GM18498 (cell line): ENCODE data around the gene ATOH8.
"Not testable (repeated sequence)": the region's sequence is repeated elsewhere in the genome, so short reads cannot be mapped to it uniquely, and the experiment has no call there.

Experiments used
- ATAC-seq: cut with Tn5 transposase; IDR thresholded peaks from one replicate; pipeline ENCODE4 v1.9.1; 2021; ENCODE audit warnings: mild to moderate bottlenecking, moderate library complexity; ENCODE audit not compliant: unreplicated experiment

ATOH8 gene

GRCh38 chr2:85814802-85815550 lies 61.2 kb downstream of the ATOH8 start:
- ATAC-seq: no peak

- no peak for ATAC-seq
Observed at GRCh38 chr2:85819811-85820510, 66.2 kb downstream of the ATOH8 start.

- ATAC-seq: no peak
Observed at GRCh38 chr2:85822766-85823165, 69.0 kb downstream of the ATOH8 start.

- no peak for ATAC-seq
Observed at GRCh38 chr2:85823951-85824350, 70.2 kb downstream of the ATOH8 start.

- peak; percentile 86 for ATAC-seq
Observed at GRCh38 chr2:85826990-85827878, 73.4 kb downstream of the ATOH8 start.

- no peak for ATAC-seq
Observed at GRCh38 chr2:85827879-85828569, 74.2 kb downstream of the ATOH8 start.

GRCh38 chr2:85828725-85829124 lies 74.9 kb downstream of the ATOH8 start:
- no peak for ATAC-seq

- ATAC-seq: not testable (repeated sequence)
Observed at GRCh38 chr2:85829394-85829793, 75.6 kb downstream of the ATOH8 start.

- ATAC-seq: no peak
Observed at GRCh38 chr2:85830645-85831044, 76.9 kb downstream of the ATOH8 start.

GRCh38 chr2:85831735-85832134 lies 77.9 kb downstream of the ATOH8 start:
- ATAC-seq: no peak

GRCh38 chr2:85834466-85834865 lies 80.7 kb downstream of the ATOH8 start:
- ATAC-seq: no peak
